Thyroid gland (tissue), 4 donors: ENCODE data around the gene CNOT2.

ENCODE experiments used
- POLR2A ChIP-seq, 2 donors: fragments of 450-650 bp; IDR thresholded peaks; one replicate each; pipeline ENCODE4 v1.6.1; 2017; ENCODE audit warnings: antibody characterized with exemption in 2 of 2, mild to moderate bottlenecking in 2 of 2, moderate library complexity in 1 of 2
- TF ChIP-seq, protein P1 (sequence below), 6 experiments: fragments of 200-600 bp in 3 of 6; fragments of 450-650 bp in 3 of 6; sonication (generic) in 3 of 6; IDR thresholded peaks; one replicate each; pipeline ENCODE4 v1.5.1; 2016 to 2019; ENCODE audit warnings: antibody characterized with exemption in 6 of 6, mild to moderate bottlenecking in 2 of 6, inconsistent platforms in 1 of 6, moderate library complexity in 1 of 6

DNA sequence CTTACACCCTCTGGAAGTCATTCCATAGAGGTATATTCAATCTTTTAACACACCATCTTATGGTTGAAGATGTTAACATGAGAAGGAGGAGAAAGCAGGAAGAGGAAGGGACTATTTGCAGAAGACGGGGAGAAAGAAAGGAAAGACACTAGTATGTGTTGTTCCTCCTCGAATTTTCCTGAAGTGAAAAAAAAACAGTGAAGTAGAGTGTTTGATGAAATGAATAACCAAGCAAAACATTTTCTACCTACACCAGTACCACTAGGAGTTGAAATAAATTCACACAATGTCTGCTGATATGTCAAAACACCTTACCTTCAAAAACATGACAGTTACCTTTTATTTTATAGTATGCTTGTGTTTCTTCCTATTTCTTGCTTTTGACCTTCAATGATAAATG lies 1.4 kb upstream of the CNOT2 start:
- TF ChIP-seq, protein P1, sequence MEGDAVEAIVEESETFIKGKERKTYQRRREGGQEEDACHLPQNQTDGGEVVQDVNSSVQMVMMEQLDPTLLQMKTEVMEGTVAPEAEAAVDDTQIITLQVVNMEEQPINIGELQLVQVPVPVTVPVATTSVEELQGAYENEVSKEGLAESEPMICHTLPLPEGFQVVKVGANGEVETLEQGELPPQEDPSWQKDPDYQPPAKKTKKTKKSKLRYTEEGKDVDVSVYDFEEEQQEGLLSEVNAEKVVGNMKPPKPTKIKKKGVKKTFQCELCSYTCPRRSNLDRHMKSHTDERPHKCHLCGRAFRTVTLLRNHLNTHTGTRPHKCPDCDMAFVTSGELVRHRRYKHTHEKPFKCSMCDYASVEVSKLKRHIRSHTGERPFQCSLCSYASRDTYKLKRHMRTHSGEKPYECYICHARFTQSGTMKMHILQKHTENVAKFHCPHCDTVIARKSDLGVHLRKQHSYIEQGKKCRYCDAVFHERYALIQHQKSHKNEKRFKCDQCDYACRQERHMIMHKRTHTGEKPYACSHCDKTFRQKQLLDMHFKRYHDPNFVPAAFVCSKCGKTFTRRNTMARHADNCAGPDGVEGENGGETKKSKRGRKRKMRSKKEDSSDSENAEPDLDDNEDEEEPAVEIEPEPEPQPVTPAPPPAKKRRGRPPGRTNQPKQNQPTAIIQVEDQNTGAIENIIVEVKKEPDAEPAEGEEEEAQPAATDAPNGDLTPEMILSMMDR (IDR thresholded peaks at IDR 0.05) = no peak
- TF ChIP-seq POLR2A (IDR thresholded peaks at IDR 0.05) = no peak
